WERI-Rb-1 (cell line): ENCODE data around the gene COBL.

Source experiments
- DNase-seq: peaks from one replicate; pipeline ENCODE4 v3.0.0-alpha.2; 2020
- H3K27ac ChIP-seq: fragments of 250-450 bp; sonication (Bioruptor Pico); 2 replicates; pipeline ENCODE4 v1.5.1; 2020; ENCODE audit warnings: mild to moderate bottlenecking, moderate library complexity
- H3K27me3 ChIP-seq: fragments of 250-450 bp; sonication (Bioruptor Pico); 2 replicates; pipeline ENCODE4 v1.5.1; 2021; ENCODE audit warnings: mild to moderate bottlenecking, low read depth, moderate library complexity; ENCODE audit not compliant: insufficient read depth, severe bottlenecking
- H3K36me3 ChIP-seq: fragments of 250-450 bp; sonication (Bioruptor Pico); 2 replicates; pipeline ENCODE4 v1.5.1; 2020; ENCODE audit warnings: mild to moderate bottlenecking, moderate library complexity
- H3K4me3 ChIP-seq: 2 replicates; pipeline ENCODE4 v1.5.1; 2011; ENCODE audit warnings: low read depth, mild to moderate bottlenecking, control low read depth, low read length
- H3K9me3 ChIP-seq: fragments of 250-450 bp; sonication (Bioruptor Pico); 2 replicates; pipeline ENCODE4 v1.5.1; 2021; ENCODE audit warnings: mild to moderate bottlenecking, moderate library complexity; ENCODE audit not compliant: severe bottlenecking
- TF ChIP-seq, protein P1 (sequence below): IDR thresholded peaks from 2 replicates; pipeline ENCODE4 v1.5.1; 2011; ENCODE audit warnings: low read depth, mild to moderate bottlenecking, control low read depth, inconsistent platforms, low read length

The COBL gene

DNA sequence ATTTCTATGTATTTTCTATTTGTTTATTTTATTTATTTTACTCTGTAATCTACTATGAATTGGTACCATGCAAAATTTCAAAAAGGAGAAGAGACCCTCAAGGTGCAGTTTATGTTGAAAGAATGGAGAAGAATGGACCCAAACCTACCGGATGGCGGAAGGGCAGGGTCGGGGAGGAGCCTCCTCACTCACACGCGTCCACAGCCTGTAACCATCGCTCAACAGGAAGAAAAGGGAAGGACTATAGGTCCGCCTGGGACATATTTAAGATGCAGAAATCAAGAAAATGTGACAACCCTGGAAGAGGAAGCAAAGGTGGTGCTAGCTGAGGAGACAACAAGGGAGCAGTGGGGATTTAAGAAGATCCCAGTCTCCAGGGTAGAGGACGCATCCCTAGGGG, 158.4 kb downstream of the COBL start:
- no peak for DNase-seq
- Histone ChIP-seq H3K27ac (no peak overlapping the region), H3K4me3 (no peak overlapping the region), H3K36me3 (peaks cover 9% of the 10 kb centered on the region), H3K9me3 (no peaks in the 10 kb centered on the region), H3K27me3 (no peaks in the 10 kb centered on the region)
- TF ChIP-seq, protein P1, sequence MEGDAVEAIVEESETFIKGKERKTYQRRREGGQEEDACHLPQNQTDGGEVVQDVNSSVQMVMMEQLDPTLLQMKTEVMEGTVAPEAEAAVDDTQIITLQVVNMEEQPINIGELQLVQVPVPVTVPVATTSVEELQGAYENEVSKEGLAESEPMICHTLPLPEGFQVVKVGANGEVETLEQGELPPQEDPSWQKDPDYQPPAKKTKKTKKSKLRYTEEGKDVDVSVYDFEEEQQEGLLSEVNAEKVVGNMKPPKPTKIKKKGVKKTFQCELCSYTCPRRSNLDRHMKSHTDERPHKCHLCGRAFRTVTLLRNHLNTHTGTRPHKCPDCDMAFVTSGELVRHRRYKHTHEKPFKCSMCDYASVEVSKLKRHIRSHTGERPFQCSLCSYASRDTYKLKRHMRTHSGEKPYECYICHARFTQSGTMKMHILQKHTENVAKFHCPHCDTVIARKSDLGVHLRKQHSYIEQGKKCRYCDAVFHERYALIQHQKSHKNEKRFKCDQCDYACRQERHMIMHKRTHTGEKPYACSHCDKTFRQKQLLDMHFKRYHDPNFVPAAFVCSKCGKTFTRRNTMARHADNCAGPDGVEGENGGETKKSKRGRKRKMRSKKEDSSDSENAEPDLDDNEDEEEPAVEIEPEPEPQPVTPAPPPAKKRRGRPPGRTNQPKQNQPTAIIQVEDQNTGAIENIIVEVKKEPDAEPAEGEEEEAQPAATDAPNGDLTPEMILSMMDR, result no peak

DNA sequence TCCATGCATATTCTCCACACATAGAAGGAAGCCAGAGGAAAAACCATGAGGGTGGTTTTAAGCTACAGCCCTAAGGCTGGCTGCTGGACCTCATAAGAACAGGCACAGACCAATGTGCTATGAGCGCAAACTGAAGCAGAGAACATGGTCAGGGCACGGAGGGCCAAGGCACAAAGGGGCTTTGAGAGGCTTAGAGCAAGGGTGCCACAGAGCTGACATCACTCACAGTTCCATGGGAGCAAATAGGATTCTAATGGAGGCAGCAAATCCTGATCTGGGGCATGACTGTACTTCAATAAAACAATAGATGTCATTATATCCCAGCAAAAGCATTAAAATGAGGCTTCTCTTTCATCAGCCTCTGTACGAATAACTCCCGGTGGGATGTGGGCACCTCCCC, 162.4 kb downstream of the COBL start:
- TF ChIP-seq, protein P1, result no peak
- Histone ChIP-seq H3K27ac (no peak overlapping the region), H3K9me3 (no peaks in the 10 kb centered on the region), H3K4me3 (no peak overlapping the region), H3K27me3 (no peaks in the 10 kb centered on the region), H3K36me3 (peaks cover 20% of the 10 kb centered on the region)
- DNase-seq, result no peak

DNA sequence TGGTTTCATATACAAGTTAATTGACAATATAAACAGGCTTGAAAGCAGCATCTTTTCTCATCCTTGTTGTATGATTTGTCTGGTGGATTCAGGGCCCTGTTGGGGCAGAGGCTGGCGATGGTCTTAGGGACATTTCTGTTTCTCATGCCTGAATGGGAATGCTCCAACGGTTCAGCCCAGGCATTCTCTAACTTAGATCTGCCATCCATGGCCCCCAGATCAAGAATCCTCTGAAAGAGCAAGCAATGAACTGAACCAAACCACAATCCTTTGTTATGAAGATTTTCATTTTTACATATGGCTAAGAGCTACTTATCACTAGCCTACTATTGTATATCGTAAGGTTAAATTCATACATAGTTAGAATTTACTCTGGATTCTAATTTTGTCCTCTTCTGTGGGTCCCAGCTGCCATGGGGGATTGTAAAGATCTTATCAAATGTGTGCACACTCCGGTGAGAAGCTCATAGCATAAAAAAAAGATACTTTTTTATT, 163.9 kb downstream of the COBL start:
- H3K9me3 ChIP-seq, result no peaks in the 10 kb centered on the region
- no peak overlapping the region for H3K27ac ChIP-seq
- H3K36me3 ChIP-seq, result peaks cover 24% of the 10 kb centered on the region
- H3K4me3 ChIP-seq, result no peak overlapping the region
- H3K27me3 ChIP-seq, result no peaks in the 10 kb centered on the region
- DNase-seq, result no peak
- TF ChIP-seq, protein P1, result no peak

DNA sequence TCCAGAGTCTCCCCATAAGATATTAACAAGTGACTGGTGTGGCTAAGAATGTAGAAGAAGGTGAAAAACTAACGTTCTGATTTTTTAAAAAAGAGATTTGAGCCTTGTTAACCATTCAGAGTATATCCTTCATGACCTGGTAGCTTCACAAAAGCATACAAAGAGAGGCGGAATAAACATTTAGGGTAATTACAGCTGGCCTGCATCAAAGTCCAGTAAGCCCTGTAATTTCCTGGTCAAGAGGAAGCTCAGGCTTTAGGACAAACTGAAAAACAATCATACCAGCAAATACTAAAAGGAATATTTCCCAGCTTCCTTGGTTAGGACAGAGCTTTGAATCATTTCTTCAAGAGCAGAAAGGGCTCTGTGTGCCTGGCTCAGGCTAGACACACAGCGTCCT, 165.2 kb downstream of the COBL start:
- Histone ChIP-seq H3K4me3 (no peak overlapping the region), H3K27me3 (no peaks in the 10 kb centered on the region), H3K9me3 (peaks cover 4% of the 10 kb centered on the region), H3K27ac (no peak overlapping the region), H3K36me3 (peaks cover 24% of the 10 kb centered on the region)
- no peak for DNase-seq
- TF ChIP-seq, protein P1, result no peak

DNA sequence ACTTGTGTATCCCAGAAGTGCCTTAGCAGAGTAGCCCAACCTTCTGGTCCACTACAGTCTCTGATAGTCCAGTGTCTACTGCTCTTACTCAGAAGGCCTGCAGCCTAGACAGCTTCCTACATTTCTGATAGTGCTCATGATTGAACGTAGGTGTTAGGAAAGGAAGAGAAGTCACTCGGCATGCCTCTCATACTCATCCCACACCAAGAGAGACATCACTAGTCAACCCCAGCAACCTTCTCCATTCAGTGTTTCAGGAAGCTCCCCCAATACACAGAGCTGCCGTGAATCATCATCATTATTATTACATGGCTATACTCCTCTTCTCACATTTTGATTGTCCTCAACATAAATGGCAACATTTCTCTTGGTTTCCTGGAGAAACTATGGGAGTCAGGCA, 166.4 kb downstream of the COBL start:
- no peak overlapping the region for H3K27ac ChIP-seq
- H3K36me3 ChIP-seq, result peaks cover 24% of the 10 kb centered on the region
- peaks cover 4% of the 10 kb centered on the region for H3K9me3 ChIP-seq
- H3K27me3 ChIP-seq, result no peaks in the 10 kb centered on the region
- DNase-seq, result no peak
- TF ChIP-seq, protein P1, result no peak
- H3K4me3 ChIP-seq, result no peak overlapping the region

DNA sequence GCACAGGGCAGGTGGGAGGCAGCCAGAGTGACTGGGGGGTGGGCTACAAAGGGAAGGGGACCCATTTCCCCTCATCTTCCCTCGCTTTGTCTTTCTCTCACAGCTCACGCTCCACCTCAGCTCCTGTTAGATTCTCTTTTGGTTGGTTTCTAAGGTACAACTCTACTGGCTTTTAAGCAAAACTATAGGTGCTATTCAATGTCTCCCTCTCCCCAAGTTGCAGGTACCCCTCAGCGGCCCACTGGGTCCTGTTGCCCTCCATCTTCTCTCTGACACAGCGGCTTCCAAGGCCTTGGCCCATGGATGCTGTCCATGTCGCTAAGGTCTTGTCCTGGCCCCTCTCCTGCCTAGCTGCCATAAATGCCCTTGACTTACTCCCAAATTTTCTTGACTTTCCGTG, 168.4 kb downstream of the COBL start:
- Histone ChIP-seq H3K4me3 (no peak overlapping the region), H3K9me3 (peaks cover 4% of the 10 kb centered on the region), H3K27ac (no peak overlapping the region), H3K27me3 (no peaks in the 10 kb centered on the region), H3K36me3 (peaks cover 15% of the 10 kb centered on the region)
- no peak for DNase-seq
- TF ChIP-seq, protein P1, result no peak
